Epithelial cell of esophagus (primary cell): Measurements from ENCODE around the gene ANXA5.

Experiments
- DNase-seq: peaks from one replicate; pipeline ENCODE4 v3.0.0; 2010; ENCODE audit warnings: low read depth
- H3K4me3 ChIP-seq: 2 replicates; pipeline ENCODE4 v1.5.1; 2011; ENCODE audit warnings: mild to moderate bottlenecking, low read length, control low read depth
- CTCF ChIP-seq: IDR thresholded peaks from 2 replicates; pipeline ENCODE4 v1.5.1; 2011; ENCODE audit warnings: low read depth, mild to moderate bottlenecking, low read length, control low read depth, inconsistent platforms; ENCODE audit not compliant: insufficient read depth; ENCODE audit errors: missing control alignments

Gene ANXA5

GRCh38 chr4:121632636-121633035, 64.1 kb downstream of the ANXA5 start:
- TF ChIP-seq CTCF, result no peak
- no peak for DNase-seq
- no peak overlapping the region for H3K4me3 ChIP-seq
